GM12874 (cell line): ENCODE data around the gene MEF2B.

Experiments used
- TF ChIP-seq, protein P1 (sequence below): IDR thresholded peaks from 2 replicates; pipeline ENCODE4 v1.5.1; 2011; ENCODE audit warnings: low read depth, mild to moderate bottlenecking, control low read depth, low read length, moderate library complexity; ENCODE audit not compliant: insufficient read depth

Gene MEF2B

DNA sequence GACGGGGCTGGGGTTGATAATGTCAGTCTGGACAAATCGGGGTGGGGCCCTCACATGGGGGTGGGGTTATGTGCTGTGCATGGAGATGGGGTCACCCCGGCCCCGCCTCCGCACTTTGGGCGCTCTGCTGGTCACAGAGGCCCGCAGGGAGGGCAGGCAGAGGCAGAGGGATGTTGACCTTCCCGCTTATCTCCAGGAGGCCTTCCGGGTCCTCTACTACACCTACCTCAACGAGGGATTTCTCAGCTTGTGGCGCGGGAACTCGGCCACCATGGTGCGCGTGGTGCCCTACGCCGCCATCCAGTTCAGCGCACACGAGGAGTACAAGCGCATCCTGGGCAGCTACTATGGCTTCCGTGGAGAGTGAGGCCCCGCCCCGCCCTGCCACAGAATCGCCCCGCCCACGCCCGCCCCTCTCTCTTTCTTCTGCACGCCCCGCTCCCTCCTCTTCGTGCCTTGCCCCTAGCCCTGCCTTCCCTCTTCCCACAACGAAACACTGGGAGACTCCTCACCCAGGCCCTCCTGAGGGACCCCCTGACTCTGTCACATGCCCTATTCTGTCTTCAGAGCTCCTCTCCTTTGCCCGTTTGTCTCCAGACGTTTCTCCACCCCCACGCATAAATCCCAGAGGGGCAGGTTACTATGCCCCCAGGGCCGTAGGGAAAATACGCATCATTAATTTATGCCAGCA is 64.6 kb downstream of the MEF2B start:
- TF ChIP-seq, protein P1, sequence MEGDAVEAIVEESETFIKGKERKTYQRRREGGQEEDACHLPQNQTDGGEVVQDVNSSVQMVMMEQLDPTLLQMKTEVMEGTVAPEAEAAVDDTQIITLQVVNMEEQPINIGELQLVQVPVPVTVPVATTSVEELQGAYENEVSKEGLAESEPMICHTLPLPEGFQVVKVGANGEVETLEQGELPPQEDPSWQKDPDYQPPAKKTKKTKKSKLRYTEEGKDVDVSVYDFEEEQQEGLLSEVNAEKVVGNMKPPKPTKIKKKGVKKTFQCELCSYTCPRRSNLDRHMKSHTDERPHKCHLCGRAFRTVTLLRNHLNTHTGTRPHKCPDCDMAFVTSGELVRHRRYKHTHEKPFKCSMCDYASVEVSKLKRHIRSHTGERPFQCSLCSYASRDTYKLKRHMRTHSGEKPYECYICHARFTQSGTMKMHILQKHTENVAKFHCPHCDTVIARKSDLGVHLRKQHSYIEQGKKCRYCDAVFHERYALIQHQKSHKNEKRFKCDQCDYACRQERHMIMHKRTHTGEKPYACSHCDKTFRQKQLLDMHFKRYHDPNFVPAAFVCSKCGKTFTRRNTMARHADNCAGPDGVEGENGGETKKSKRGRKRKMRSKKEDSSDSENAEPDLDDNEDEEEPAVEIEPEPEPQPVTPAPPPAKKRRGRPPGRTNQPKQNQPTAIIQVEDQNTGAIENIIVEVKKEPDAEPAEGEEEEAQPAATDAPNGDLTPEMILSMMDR, result no peak

DNA sequence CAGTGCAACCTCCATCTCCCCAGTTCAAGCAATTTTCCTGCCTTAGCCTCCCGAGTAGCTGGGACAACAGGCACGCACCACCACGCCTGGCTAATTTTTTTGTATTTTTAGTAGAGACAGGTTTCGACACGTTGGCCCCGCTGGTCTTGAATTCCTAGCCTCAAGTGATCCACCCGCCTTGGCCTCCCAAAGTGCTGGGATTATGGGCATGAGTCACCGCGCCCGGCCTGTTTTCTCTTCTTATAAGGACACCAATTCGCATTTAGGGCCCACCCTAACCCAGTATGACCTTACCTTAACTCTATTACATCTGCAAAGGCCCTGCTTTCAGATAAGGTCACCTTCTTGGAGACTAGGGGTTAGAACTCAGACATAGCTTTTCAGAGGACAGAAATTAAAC is 66.9 kb downstream of the MEF2B start:
- TF ChIP-seq, protein P1, result no peak

DNA sequence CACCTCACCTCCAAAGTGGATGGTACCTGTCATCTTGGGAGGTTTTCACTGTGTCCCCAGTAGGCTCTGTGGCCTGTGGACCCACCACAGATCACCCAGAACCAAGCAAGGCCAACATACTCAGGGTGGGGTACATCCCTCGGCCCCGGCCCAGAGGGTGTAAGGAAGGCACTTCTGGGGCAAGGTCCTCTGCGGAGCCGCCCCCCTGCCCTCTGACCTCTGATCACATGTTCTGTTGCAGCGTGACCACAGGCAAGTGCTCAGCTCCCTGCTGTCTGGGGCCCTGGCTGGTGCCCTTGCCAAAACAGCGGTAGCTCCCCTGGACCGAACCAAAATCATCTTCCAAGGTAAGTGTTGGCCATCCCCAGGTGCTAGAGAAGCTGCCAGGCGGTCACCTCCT is 68.5 kb downstream of the MEF2B start:
- TF ChIP-seq, protein P1, result no peak

DNA sequence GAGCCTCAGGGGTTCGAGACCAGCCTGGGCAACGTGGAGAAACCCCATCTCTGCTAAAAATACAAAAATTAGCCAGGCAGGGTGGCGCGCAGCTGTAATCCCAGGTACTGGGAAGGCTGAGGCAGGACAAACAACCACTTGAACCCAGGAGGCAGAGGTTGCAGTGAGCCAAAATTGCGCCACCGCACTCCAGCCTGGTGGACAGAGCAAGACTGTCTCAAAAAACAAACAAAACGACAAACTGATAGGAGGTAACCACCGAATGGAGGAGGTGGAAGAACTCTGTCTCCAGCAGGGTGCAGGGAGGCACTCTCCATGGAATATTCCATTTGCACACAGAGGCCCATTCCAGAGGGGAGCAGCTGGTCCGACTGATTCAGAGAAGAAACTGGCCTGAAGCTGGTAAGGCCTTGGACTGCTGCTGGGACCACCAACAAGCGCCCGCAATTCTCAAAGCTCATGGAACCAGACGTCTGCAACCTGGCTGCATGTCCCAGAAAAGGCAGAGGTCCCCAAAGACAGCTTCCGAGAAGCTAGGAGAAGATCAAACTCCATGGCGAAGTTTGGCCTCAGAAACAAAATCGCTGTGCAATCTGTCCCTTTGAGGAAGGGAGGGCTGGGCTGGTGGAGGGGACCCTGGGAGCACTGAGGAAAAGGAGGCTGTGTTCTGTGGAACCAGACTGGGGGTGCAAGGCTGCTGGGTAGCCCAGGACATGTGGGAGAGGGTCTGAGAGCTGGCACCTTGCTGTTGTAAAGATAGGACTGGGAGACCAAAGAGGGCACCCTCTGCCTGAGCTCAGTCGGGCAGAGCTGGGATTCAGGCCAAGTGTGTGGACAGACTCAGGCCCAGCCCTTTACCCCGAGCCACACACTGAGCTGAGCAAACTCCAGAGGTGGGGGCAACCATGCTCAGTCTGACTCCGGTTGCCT is 71.1 kb downstream of the MEF2B start:
- TF ChIP-seq, protein P1, result no peak

DNA sequence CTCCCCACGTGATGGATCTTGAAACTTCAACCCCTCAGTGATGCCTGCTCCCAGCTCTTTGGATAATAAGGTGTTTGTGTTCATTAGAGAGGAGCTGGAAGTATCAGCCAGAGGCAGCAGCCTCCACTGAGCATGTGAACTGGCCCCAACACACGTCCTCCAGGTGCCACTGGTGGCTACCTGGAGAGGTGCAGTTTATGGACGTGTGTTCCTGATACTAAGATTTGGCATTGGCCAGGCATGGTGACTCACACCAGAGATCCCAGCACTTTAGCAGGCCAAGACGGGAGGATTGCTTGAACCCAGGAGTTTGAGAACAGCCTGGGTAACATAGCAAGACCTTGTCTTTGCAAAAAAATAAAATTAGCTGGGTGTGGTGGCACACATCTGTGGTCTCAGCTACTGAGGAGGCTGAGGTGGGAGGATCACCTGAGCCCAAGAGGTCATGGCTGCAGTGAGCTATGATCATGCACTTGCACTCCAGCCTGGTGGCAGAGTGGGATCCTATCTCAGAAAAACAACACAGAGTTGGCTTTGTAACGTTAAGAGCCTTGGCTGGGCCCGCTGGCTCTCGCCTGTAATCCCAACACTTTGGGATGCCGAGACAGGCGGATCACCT is 71.9 kb downstream of the MEF2B start:
- TF ChIP-seq, protein P1, result no peak

DNA sequence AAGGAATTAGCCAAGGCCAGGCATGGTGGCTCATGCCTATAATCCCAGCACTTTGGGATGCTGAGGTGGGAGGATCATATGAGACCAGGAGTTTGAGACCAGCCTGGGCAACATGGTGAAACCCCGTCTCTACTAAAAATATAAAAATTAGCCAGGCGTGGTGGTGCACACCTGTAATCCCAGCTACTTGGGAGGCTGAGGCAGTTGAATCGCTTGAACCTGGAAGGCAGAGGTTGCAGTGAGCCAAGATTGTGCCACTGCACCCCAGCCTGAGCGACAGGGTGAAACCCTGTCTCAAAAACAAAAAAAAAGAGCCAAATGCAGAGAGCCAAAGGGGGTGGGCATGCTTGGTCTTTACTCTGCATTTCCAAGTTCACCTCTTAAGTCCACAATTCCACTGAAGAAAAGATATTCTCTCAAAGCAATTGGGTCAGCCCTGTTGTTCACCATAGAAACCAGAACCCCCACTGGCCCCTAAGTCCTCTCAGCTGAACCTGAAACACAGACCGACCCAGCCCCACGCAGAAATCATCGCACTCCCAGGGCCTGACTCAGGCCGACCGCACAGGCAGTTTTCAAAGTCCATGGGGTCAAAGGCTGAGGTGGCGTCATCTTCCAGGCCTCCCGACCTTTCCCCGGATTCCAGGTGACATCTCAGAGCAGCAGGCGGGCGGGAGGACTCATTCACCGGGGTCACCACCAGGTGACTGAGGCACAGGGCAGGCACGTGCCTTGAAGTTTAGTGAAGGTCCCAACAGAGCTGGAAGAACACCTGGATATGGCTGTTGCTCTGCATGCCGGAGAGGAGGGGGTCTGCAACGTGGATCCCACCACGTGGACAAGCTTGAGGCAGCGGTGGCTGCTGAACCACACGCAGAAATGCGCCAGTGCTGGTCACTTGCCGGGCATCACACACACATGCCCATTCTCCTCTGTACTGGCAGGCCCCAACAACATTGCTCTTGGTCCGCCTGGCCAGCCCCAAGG is 73.1 kb downstream of the MEF2B start:
- TF ChIP-seq, protein P1, result no peak

DNA sequence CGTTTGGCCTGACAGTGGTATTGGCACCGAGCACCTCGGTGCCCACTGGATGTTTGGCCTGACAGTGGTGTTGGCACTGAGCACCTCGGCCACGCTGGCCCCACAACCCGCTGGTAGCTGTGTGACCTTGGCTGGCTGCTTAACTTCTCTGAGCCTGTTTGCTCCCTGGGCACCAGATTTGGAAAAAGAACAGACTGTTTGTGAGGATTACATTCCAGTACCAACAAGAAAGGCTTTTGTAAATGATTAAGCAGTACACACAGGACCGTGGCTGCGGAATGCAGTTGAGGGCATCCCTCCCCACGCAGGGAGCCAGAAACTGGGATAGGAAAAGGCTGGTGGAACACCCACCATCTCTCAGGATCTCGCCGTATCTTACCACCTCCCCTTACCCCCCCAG is 74.4 kb downstream of the MEF2B start:
- TF ChIP-seq, protein P1, result no peak
